ENCODE results near the gene TPM2.
"Not testable (repeated sequence)": the region's sequence is repeated elsewhere in the genome, so short reads cannot be mapped to it uniquely, and the experiment has no call there.

- TF ChIP-seq CTCF (IDR thresholded peaks at IDR 0.05; ENCODE audit: low read depth, low read length); EZH2phosphoT487 (IDR thresholded peaks at IDR 0.05; ENCODE audit: low read depth): not testable (repeated sequence)
Measured at GRCh38 chr9:35637427-35637955, 52.2 kb downstream of the TPM2 start.

Data from OCI-LY3 (cell line).